SK-N-MC (cell line): ENCODE measurements around the gene RTP3.

Source experiments
- EZH2 ChIP-seq: fragments of 200-600 bp; sonication (generic); IDR thresholded peaks from one replicate; pipeline ENCODE4 v1.6.1; 2017; ENCODE audit warnings: antibody characterized with exemption
- POLR2AphosphoS5 ChIP-seq: IDR thresholded peaks from 2 replicates; pipeline ENCODE4 v1.6.1; 2012; ENCODE audit warnings: mild to moderate bottlenecking, low read depth, low read length, borderline replicate concordance

GRCh38 chr3:46484388-46484787 lies 13.4 kb upstream of the RTP3 start:
- TF ChIP-seq EZH2 = no peak
- no peak for TF ChIP-seq POLR2AphosphoS5
